GM18511 (cell line): ENCODE results near the gene SEMA5A.

Experiments
- ATAC-seq: cut with Tn5 transposase; IDR thresholded peaks from one replicate; pipeline ENCODE4 v1.9.1; 2021; ENCODE audit warnings: mild to moderate bottlenecking, moderate library complexity; ENCODE audit not compliant: unreplicated experiment

SEMA5A gene

DNA sequence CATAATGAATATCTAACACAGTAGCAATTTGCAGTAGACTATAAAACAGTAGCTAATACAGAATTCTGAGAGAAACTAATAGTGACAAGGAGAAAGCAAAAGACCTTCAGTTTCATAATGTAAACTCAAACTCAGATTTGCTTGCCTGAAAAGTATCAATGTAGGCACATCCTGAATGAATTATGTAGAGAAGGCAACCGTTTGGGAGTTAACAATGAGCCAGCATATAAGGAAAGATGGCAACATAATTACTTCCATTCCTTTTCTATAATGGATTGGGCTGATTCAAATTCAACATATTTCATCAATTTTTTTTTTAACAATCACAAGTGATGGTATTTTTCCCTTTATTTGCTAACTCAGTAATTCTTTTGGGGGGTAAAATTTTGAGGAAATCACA lies 261.6 kb downstream of the SEMA5A start:
- no peak for ATAC-seq

GRCh38 chr5:9283473-9283872 lies 262.4 kb downstream of the SEMA5A start:
- ATAC-seq: no peak

DNA sequence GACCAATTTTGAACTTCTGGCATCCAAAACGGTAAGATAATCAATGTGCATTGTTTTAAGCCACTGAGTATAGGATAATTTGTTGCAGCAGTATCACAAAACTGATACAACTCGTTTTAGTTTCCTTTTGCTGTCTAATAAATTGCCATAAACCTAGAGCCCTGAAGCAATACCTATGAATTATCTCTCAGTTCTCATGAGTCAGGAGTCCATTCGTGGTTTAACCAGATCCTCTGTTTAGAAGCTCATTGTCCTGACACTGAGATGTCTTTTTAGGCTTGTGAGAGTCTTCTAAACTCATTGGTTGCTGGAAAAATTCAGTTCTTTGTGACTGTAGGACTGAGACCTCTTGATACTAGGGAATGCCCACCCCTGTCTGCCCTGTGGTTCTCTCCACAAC lies 262.9 kb downstream of the SEMA5A start:
- ATAC-seq: no peak

- ATAC-seq: no peak
Observed at GRCh38 chr5:9282211-9282610, 263.7 kb downstream of the SEMA5A start.

DNA sequence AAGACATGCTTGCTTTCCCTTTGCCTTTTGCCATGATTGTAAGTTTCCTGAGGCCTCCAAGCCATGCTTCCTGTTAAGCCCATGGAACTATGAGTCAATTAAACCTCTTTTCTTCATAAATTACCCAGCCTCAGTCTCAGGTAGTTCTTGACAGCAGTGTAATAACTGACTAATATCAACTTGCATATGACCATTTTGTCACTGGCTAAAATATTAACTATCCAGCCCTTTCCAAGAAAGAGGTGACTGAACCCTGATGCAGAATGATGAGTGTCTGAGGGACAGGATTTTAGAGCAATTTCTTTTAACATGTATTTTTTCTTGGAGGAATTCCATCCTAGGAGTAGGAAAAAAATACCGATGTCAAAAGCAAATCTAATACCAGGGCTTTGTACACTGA lies 266.1 kb downstream of the SEMA5A start:
- ATAC-seq: no peak

DNA sequence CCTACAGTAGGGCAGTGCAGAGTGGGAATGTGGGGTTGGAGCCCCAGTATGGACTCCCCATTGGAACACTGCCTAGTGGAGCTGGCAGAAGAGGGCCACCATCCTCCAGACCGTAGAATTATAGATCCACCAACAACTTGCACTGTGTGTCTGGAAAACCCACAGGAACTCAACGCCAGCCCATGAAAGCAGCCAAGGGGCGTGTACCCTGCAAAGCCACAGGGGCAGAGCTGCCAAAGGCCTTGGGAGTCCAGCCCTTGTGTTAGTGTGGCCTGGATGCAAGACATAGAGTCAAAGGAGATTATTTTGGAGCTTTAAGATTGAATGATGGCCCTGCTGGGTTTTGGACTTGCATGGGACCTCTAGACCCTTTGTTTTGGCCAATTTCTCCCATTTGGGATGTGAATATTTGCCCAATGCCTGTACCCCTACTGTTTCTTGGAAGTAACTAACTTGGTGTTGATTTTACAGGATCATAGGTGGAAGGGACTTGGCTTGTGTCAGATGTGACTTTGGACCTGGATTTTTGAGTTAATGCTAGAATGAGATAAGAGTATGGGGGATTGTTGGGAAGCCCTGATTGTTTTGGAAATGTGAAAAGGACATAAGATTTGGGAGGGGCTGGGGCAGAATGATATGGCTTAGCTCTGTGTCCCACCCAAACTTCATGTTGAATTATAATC lies 266.8 kb downstream of the SEMA5A start:
- no peak for ATAC-seq

DNA sequence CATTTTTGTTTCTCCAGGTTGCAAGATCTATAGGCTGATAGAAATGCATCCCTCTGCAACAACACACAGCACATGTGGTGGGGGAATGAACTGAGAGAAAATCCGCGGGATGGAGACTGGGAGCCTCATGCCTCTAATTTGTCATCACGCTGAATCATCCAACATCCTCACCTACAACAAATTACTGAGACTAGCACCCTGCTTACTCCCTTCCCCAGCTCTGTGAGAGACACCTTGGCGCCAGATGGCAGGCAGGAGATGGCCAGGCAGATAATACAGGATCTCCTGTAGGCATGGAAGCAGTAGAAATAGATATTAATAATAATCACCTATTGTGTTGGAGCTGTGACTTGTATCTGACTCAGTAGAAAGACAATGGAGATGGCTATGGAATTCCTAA lies 276.9 kb downstream of the SEMA5A start:
- no peak for ATAC-seq

- ATAC-seq: no peak
Observed at GRCh38 chr5:9268226-9268625, 277.6 kb downstream of the SEMA5A start.

- ATAC-seq: no peak
Observed at GRCh38 chr5:9265441-9266287, 280.2 kb downstream of the SEMA5A start.

DNA sequence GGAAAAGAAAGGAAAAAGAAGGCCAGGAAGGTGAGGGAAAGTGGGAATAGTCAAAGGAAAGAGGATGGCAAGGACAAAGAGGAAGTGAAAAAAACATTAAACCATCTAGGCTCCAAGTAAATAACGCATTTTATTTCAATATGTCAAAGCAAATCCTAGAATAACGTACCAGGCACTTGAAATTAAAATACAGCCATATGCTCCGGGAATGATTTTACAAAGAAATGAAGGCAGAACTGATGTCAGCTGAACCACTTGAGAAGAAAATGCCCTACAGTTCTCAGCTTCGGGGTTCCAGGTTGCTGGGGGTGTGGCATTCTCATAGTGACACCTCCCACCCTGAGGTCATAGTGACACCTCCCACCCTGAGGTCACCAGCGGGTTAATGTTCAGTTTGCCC lies 281.6 kb downstream of the SEMA5A start:
- ATAC-seq: no peak

DNA sequence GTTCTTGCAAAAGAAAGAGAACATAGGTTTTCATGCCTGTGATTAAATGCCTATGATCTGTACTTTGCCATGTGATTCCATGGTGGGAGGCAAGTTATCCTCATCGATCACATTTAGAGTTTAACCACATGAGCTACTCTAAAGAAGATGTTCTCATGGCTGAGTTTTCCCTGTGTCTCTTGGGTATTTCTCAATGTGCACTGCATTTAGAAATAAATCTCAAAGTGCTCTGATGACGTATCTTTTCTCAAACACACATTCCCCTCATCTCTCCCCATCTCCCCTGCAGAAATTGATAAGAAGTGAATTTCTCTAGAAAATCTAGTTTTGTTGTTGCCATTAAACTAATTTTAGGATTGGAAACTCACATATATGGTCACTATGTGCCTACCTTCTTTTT lies 282.2 kb downstream of the SEMA5A start:
- no peak for ATAC-seq

DNA sequence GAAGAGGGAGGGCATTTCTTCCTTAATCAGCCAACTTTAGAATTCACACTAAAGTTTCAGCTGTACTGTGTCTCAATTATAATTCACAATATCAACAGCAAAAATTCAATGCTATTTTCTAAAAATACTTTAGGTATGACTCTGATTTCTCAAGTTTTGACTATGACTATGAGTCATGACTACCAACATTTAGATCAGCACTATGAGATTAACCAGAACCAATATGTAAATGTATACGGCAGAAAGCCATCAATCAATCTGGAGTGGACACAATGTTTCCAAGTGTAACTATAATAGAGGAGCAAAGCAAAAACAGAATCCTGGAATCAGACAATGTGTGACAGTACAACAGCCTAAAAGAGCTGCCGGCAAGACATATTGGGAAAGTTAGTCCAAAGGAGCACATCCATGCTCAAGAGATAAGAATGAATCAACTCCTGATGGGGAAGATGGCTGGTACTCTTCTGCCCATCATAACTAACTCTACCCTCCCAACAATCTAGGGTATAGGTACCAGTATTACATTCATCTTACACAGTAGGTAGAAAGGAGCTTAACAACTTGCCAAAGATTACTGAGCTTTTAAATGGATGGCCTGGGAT lies 294.4 kb downstream of the SEMA5A start:
- no peak for ATAC-seq

DNA sequence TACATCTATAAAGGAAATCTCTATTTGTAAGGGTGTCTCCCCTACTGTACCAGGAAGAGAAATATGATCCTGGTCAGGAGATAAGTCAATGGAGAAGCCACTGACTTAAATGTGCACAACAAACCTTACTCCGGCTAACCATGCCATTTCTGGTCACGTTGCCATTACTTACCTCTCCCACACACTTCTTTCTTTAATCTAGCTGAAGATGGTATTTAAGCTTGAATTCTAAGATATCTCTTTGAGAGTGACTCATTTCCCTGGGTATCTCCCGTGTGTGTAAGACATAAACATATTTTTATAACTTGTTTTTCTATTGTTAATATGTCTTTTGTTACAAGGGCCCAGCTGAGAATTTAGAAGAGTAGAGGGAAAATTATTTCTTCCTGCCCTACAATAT lies 296.6 kb downstream of the SEMA5A start:
- no peak for ATAC-seq

- ATAC-seq: no peak
Observed at GRCh38 chr5:9245071-9245470, 300.8 kb downstream of the SEMA5A start.

GRCh38 chr5:9244417-9244816 lies 301.5 kb downstream of the SEMA5A start:
- ATAC-seq: no peak

DNA sequence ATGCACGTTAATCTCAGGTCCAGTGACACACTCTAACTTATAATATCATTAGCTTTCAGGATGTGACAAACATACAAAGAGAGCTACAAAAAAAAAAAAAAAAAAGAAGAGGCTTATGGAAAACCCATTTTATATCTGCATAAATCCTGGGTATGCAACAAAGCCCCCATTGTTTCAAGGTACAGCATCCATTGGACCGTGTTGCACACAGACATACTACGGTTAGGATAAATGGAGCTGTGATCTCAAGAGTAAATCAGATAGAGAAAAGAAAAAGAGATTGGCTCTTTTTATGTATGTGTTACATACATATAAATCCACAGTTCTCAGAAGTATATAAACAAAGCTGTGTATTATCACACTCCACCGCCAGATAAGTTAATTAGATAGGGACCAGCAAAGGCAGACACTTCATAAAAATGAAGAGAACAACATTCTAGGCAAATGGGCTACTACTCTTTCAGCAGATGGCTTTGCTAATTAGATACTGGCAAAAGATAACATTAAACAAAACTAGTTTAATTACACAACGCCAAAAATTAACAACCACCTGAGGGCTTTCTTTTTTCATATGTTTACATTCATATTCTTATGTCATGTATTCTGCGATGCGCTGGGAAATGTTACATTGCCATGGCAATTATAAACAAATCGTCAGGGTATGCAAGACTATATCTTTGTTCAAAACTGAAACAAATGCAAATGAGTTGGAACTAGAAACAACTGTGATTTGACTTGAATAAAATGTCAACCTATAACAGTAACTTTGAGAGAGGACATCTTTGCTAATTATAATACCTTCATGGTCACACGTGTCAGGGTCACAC lies 304.2 kb downstream of the SEMA5A start:
- no peak for ATAC-seq

GRCh38 chr5:9240431-9240830 lies 305.4 kb downstream of the SEMA5A start:
- no peak for ATAC-seq

- ATAC-seq: no peak
Observed at GRCh38 chr5:9239626-9240025, 306.2 kb downstream of the SEMA5A start.

GRCh38 chr5:9239071-9239470 lies 306.8 kb downstream of the SEMA5A start:
- ATAC-seq: no peak

DNA sequence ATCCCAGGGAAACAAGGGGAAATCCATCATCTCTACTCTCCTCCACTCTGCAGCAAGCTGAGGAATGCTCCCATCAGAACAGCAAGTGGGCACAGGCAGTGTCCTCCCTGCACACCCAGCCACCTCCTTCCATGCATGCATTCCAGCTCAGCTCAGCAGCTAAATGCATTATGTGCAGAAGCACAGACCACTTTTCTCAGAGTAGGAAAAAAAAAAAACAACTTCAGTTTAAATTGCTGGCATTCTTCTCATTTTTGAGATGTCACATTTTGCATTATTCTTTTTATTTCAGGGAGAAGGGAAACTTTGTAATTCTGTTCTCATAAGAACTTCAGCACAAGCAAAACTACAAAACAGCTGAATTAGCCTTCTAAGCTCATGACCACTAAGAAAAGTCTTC lies 312.2 kb downstream of the SEMA5A start:
- no peak for ATAC-seq

GRCh38 chr5:9233035-9233434 lies 312.8 kb downstream of the SEMA5A start:
- ATAC-seq: no peak
